Cardiac fibroblast (primary cell): Measurements from ENCODE around the gene NUDT9.
"Not testable (repeated sequence)": the region's sequence is repeated elsewhere in the genome, so short reads cannot be mapped to it uniquely, and the experiment has no call there.

Experiments used
- DNase-seq, 2 donors: peaks; one replicate each; pipeline versions ENCODE4 v3.0.0 to v3.0.0-alpha.2; 2010; ENCODE audit warnings: low read depth in 2 of 2
- H3K4me3 ChIP-seq, 2 donors: replicated peaks in 1 of 2; 1 replicate in 1 of 2; 2 replicates in 1 of 2; pipeline ENCODE4 v1.5.1; 2011; ENCODE audit warnings: low read depth in 2 of 2, low read length in 2 of 2, mild to moderate bottlenecking in 2 of 2, moderate library complexity in 1 of 2
- TF ChIP-seq, protein P1 (sequence below): IDR thresholded peaks from one replicate; pipeline ENCODE4 v1.5.1; 2011; ENCODE audit warnings: low read depth, mild to moderate bottlenecking, low read length, inconsistent platforms

NUDT9 gene

GRCh38 chr4:87490664-87491369 is 68.4 kb downstream of the NUDT9 start:
- DNase-seq, result no peak
- H3K4me3 ChIP-seq, result no peak overlapping the region
- TF ChIP-seq, protein P1, sequence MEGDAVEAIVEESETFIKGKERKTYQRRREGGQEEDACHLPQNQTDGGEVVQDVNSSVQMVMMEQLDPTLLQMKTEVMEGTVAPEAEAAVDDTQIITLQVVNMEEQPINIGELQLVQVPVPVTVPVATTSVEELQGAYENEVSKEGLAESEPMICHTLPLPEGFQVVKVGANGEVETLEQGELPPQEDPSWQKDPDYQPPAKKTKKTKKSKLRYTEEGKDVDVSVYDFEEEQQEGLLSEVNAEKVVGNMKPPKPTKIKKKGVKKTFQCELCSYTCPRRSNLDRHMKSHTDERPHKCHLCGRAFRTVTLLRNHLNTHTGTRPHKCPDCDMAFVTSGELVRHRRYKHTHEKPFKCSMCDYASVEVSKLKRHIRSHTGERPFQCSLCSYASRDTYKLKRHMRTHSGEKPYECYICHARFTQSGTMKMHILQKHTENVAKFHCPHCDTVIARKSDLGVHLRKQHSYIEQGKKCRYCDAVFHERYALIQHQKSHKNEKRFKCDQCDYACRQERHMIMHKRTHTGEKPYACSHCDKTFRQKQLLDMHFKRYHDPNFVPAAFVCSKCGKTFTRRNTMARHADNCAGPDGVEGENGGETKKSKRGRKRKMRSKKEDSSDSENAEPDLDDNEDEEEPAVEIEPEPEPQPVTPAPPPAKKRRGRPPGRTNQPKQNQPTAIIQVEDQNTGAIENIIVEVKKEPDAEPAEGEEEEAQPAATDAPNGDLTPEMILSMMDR, result no peak

- H3K4me3 ChIP-seq, result no peak overlapping the region
- DNase-seq, result no peak
- TF ChIP-seq, protein P1, result no peak
Observed at GRCh38 chr4:87491436-87491835, 69.1 kb downstream of the NUDT9 start.

- H3K4me3 ChIP-seq, result not testable (repeated sequence)
- DNase-seq, result peak in 1 of 2 donors; percentile 56
Observed at GRCh38 chr4:87491851-87492250, 69.5 kb downstream of the NUDT9 start.

DNA sequence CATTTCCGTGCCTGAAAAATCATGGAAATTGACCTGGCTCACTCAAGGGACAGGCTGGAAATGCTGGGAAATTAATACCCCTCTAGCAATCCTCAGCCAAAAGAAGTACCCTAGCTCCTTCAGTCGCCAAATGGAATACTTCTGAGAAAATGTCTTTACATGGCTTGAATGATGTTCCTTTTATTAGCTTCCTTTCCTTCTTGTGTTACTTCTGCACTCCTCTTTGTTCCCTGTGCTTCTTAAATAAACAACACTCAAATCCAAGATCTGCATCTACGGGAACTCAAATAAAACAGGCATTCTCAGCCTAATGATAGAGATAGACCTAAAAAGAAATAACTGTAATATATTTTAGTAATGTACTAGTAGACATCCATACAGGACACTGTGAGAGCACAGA is 70.7 kb downstream of the NUDT9 start:
- H3K4me3 ChIP-seq, result no peak overlapping the region
- TF ChIP-seq, protein P1, result no peak
- no peak for DNase-seq

GRCh38 chr4:87497159-87497558 is 74.8 kb downstream of the NUDT9 start:
- TF ChIP-seq, protein P1, result peak; percentile 42
- no peak for DNase-seq
- no peak overlapping the region for H3K4me3 ChIP-seq

- DNase-seq, result no peak
- TF ChIP-seq, protein P1, result no peak
- no peak overlapping the region for H3K4me3 ChIP-seq
Observed at GRCh38 chr4:87497578-87497977, 75.2 kb downstream of the NUDT9 start.

- peak in 1 of 2 donors; percentile 34 for DNase-seq
- H3K4me3 ChIP-seq, result peak overlapping the region in 1 of 2 donors; percentile 3
- TF ChIP-seq, protein P1, result no peak
Observed at GRCh38 chr4:87498446-87498900, 76.1 kb downstream of the NUDT9 start.
